ENCODE measurements around the gene STOM.

Gene STOM

GRCh38 chr9:121322037-121322736, 47.9 kb downstream of the STOM start:
- peak; percentile 96 for DNase-seq (ENCODE audit: low read depth)

GRCh38 chr9:121321016-121321503, 49.0 kb downstream of the STOM start:
- H3K4me3 ChIP-seq (replicated peaks; ENCODE audit: low read depth, low read length), result no peak overlapping the region
- DNase-seq (ENCODE audit: low read depth), result no peak
- no peak for TF ChIP-seq CTCF (IDR thresholded peaks at IDR 0.05; ENCODE audit: low read length, missing control alignments)

More at GRCh38 chr9:121322037-121322736, 47.9 kb downstream of the STOM start:
- no peak for TF ChIP-seq CTCF (IDR thresholded peaks at IDR 0.05; ENCODE audit: low read length, missing control alignments)
- H3K4me3 ChIP-seq (replicated peaks; ENCODE audit: low read depth, low read length), result no peak overlapping the region

GRCh38 chr9:121319383-121319780, 50.7 kb downstream of the STOM start:
- no peak overlapping the region for H3K4me3 ChIP-seq (replicated peaks; ENCODE audit: low read depth, low read length)
- DNase-seq (ENCODE audit: low read depth), result no peak
- TF ChIP-seq CTCF (IDR thresholded peaks at IDR 0.05; ENCODE audit: low read length, missing control alignments), result no peak

- DNase-seq (ENCODE audit: low read depth), result no peak
- no peak for TF ChIP-seq CTCF (IDR thresholded peaks at IDR 0.05; ENCODE audit: low read length, missing control alignments)
- no peak overlapping the region for H3K4me3 ChIP-seq (replicated peaks; ENCODE audit: low read depth, low read length)
Observed at GRCh38 chr9:121318631-121319382, 51.2 kb downstream of the STOM start.

GRCh38 chr9:121317737-121318630, 52.1 kb downstream of the STOM start:
- TF ChIP-seq CTCF (IDR thresholded peaks at IDR 0.05; ENCODE audit: low read length, missing control alignments), result no peak
- no peak for DNase-seq (ENCODE audit: low read depth)
- H3K4me3 ChIP-seq (replicated peaks; ENCODE audit: low read depth, low read length), result no peak overlapping the region

GRCh38 chr9:121316852-121317373, 53.1 kb downstream of the STOM start:
- no peak for DNase-seq (ENCODE audit: low read depth)
- TF ChIP-seq CTCF (IDR thresholded peaks at IDR 0.05; ENCODE audit: low read length, missing control alignments), result no peak
- H3K4me3 ChIP-seq (replicated peaks; ENCODE audit: low read depth, low read length), result no peak overlapping the region

Measured in fibroblast of pulmonary artery (primary cell).